GM23338 (cell line): ENCODE results near the gene RNASEH2A. TPM values are rescaled to one million over a fixed set of nuclear protein-coding genes. Genes with fewer than 3 reads are reported as not detected.

Experiments
- ATAC-seq: fragments of 200-7000 bp; cut with Tn5 transposase; 3 replicates; pipeline ENCODE4 v1.9.1; 2020
- DNase-seq: peaks from one replicate; pipeline ENCODE4 v3.0.0-alpha.2; 2015; ENCODE audit warnings: low spot score
- H2AFZ ChIP-seq: fragments of 200-600 bp; sonication (generic); 2 replicates; pipeline ENCODE4 v1.8.0; 2016; ENCODE audit warnings: antibody characterized with exemption, mild to moderate bottlenecking, moderate library complexity
- H3F3A ChIP-seq: fragments of 200-600 bp; sonication (generic); replicated peaks from 2 replicates; pipeline ENCODE4 v1.8.0; 2017; ENCODE audit warnings: antibody characterized with exemption, mixed run types, low read depth
- H3K27ac ChIP-seq: fragments of 200-600 bp; sonication (generic); 2 replicates; pipeline ENCODE4 v1.6.1; 2016; ENCODE audit warnings: low read depth
- H3K27me3 ChIP-seq: fragments of 200-600 bp; sonication (generic); 2 replicates; pipeline ENCODE4 v1.8.0; 2016; ENCODE audit warnings: mild to moderate bottlenecking, mixed run types, moderate library complexity; ENCODE audit not compliant: insufficient read depth
- H3K36me3 ChIP-seq: fragments of 200-600 bp; sonication (generic); 2 replicates; pipeline ENCODE4 v1.8.0; 2016; ENCODE audit warnings: mild to moderate bottlenecking; ENCODE audit not compliant: insufficient read depth
- H3K4me1 ChIP-seq: fragments of 200-600 bp; sonication (generic); 2 replicates; pipeline ENCODE4 v1.8.0; 2016; ENCODE audit warnings: mild to moderate bottlenecking, moderate library complexity; ENCODE audit not compliant: insufficient read depth
- H3K4me2 ChIP-seq: fragments of 200-600 bp; sonication (generic); 2 replicates; pipeline ENCODE4 v1.7.1; 2017; ENCODE audit warnings: mixed run types
- H3K4me3 ChIP-seq: fragments of 200-600 bp; sonication (generic); 2 replicates; pipeline ENCODE4 v1.6.1; 2016; ENCODE audit warnings: mixed run types
- H3K79me2 ChIP-seq: fragments of 200-600 bp; sonication (generic); replicated peaks from 2 replicates; pipeline ENCODE4 v1.8.0; 2017; ENCODE audit warnings: mild to moderate bottlenecking; ENCODE audit not compliant: insufficient read depth
- H3K9me2 ChIP-seq: fragments of 200-600 bp; sonication (generic); 2 replicates; pipeline ENCODE4 v1.8.0; 2017; ENCODE audit not compliant: insufficient read depth
- H4K20me1 ChIP-seq: fragments of 200-600 bp; sonication (generic); replicated peaks from 2 replicates; pipeline ENCODE4 v1.8.0; 2017; ENCODE audit warnings: mild to moderate bottlenecking; ENCODE audit not compliant: insufficient read depth
- H3K27ac Mint-ChIP-seq: 2 replicates; pipeline ENCODE4 v1.8.0; 2020; ENCODE audit warnings: inconsistent platforms, mild to moderate bottlenecking, moderate library complexity, mixed read lengths
- H3K27me3 Mint-ChIP-seq: 3 replicates; pipeline ENCODE4 v1.8.0; 2022; ENCODE audit warnings: low read depth, mild to moderate bottlenecking, moderate library complexity, mixed read lengths, inconsistent platforms; ENCODE audit not compliant: insufficient read depth, poor library complexity
- H3K36me3 Mint-ChIP-seq: 3 replicates; pipeline ENCODE4 v1.8.0; 2021; ENCODE audit warnings: low read depth, mild to moderate bottlenecking, inconsistent platforms, moderate library complexity, mixed read lengths
- H3K4me1 Mint-ChIP-seq: 3 replicates; pipeline ENCODE4 v1.8.0; 2020; ENCODE audit warnings: mild to moderate bottlenecking, inconsistent platforms, mixed read lengths
- H3K4me3 Mint-ChIP-seq: 3 replicates; pipeline ENCODE4 v1.8.0; 2021; ENCODE audit warnings: moderate library complexity, mild to moderate bottlenecking, inconsistent platforms, mixed read lengths
- H3K9me3 Mint-ChIP-seq: 3 replicates; pipeline ENCODE4 v1.8.0; 2020; ENCODE audit warnings: moderate library complexity, mild to moderate bottlenecking, inconsistent platforms, mixed read lengths
- CREB1 ChIP-seq: fragments of 250-450 bp; sonication (Bioruptor Pico); IDR thresholded peaks from 2 replicates; pipeline ENCODE4 v1.5.0; 2020; ENCODE audit warnings: low read depth, mild to moderate bottlenecking, moderate library complexity
- CTCF ChIP-seq, 2 experiments: fragments of 200-600 bp in 1 of 2; sonication (generic) in 1 of 2; conservative IDR thresholded peaks; 2 replicates each; pipeline versions ENCODE4 v1.5.1 to v1.6.1; 2016 to 2017; ENCODE audit warnings: antibody characterized with exemption in 2 of 2, low read depth in 2 of 2, mild to moderate bottlenecking in 2 of 2, moderate library complexity in 1 of 2
- ETS1 ChIP-seq: IDR thresholded peaks from 2 replicates; pipeline ENCODE4 v1.6.1; 2016; ENCODE audit warnings: antibody characterized with exemption
- EZH2 ChIP-seq: fragments of 200-600 bp; sonication (generic); IDR thresholded peaks from one replicate; pipeline ENCODE4 v1.8.0; 2017; ENCODE audit warnings: antibody characterized with exemption, mild to moderate bottlenecking, low read depth; ENCODE audit not compliant: unreplicated experiment
- EZH2phosphoT487 ChIP-seq: fragments of 200-600 bp; sonication (generic); IDR thresholded peaks from one replicate; pipeline ENCODE4 v1.8.1; 2018; ENCODE audit warnings: antibody characterized with exemption; ENCODE audit not compliant: unreplicated experiment
- JUNB ChIP-seq: IDR thresholded peaks from one replicate; pipeline ENCODE4 v1.6.1; 2016; ENCODE audit warnings: antibody characterized with exemption; ENCODE audit not compliant: unreplicated experiment
- NANOG ChIP-seq: IDR thresholded peaks from 2 replicates; pipeline ENCODE4 v1.6.1; 2016; ENCODE audit warnings: antibody characterized with exemption, borderline replicate concordance
- POLR2AphosphoS5 ChIP-seq: IDR thresholded peaks from 2 replicates; pipeline ENCODE4 v1.6.1; 2016; ENCODE audit warnings: antibody characterized with exemption, low read depth
- REST ChIP-seq: IDR thresholded peaks from one replicate; pipeline ENCODE4 v1.6.1; 2018; ENCODE audit warnings: antibody characterized with exemption; ENCODE audit not compliant: unreplicated experiment
- STAT1 ChIP-seq: IDR thresholded peaks from one replicate; pipeline ENCODE4 v1.6.1; 2016; ENCODE audit warnings: antibody characterized with exemption; ENCODE audit not compliant: unreplicated experiment
- polyA plus RNA-seq: library from polyadenylated mRNA; unstranded; fragments of >200 nt; fragmentation: Nextera tagmentation; extraction: Ambion mirVana; gene quantifications from 2 replicates; pipeline ENCODE4 v1.2.1, GENCODE V29; 2016
- total RNA-seq: library from RNA; depleted of rRNA; stranded (reverse); fragments of >200 nt; shearing (Covaris generic); gene quantifications from 2 replicates; pipeline ENCODE4 v1.2.3, GENCODE V29; 2014

Gene RNASEH2A
- total and polyA plus RNA-seq, 2 experiments from 2014 or later, result 39.4 to 68.2 TPM

- TF ChIP-seq CTCF (conservative IDR thresholded peaks at IDR 0.05; ENCODE audit: low read depth in 2 of 2) (peak; percentile 78 to 94), JUNB (no peak), REST (no peak), EZH2 (no peak), STAT1 (no peak), ETS1 (no peak), POLR2AphosphoS5 (no peak; the same call in 1 of the 2 replicates)
Observed at GRCh38 chr19:12757544-12758274, 48.7 kb upstream of the RNASEH2A start (continued).

GRCh38 chr19:12759686-12760085, 46.7 kb upstream of the RNASEH2A start:
- Histone ChIP-seq H3K4me2 (no peak overlapping the region), H3K79me2 (no peaks in the 10 kb centered on the region), H3F3A (peaks cover 9% of the 10 kb centered on the region; the same call in 1 of the 2 replicates), H3K27me3 (no peaks in the 10 kb centered on the region), H3K4me3 (no peak overlapping the region), H2AFZ (no peak overlapping the region), H3K36me3 (0 out of 2 replicates have a peak, but pooled peaks cover 6% of the 10 kb centered on the region), H3K27ac (no peak overlapping the region), H3K4me1 (no peaks in the 10 kb centered on the region; the same call in 1 of the 2 replicates), H4K20me1 (0 out of 2 replicates have a peak, but pooled peaks cover 4% of the 10 kb centered on the region), H3K9me2 (no peaks in the 10 kb centered on the region)
- peaks cover 26% of the 10 kb centered on the region for H3K27me3 Mint-ChIP-seq
- H3K4me3 Mint-ChIP-seq, result no peak overlapping the region
- peaks cover 6% of the 10 kb centered on the region; the same call in 2 of the 3 replicates for H3K4me1 Mint-ChIP-seq
- peaks cover 3% of the 10 kb centered on the region; the same call in 2 of the 3 replicates for H3K9me3 Mint-ChIP-seq
- ATAC-seq, result no peak
- no peak overlapping the region for H3K27ac Mint-ChIP-seq
- DNase-seq, result no peak
- H3K36me3 Mint-ChIP-seq, result peaks cover 36% of the 10 kb centered on the region
- TF ChIP-seq CREB1 (CRISPR knock-in tag), result no peak
- no peak for TF ChIP-seq JUNB
- TF ChIP-seq POLR2AphosphoS5, result no peak
- no peak for TF ChIP-seq REST
- no peak for TF ChIP-seq NANOG
- TF ChIP-seq EZH2, result no peak
- no peak for TF ChIP-seq CTCF (conservative IDR thresholded peaks at IDR 0.05; ENCODE audit: low read depth in 2 of 2)
- TF ChIP-seq ETS1, result no peak
- no peak for TF ChIP-seq STAT1
- TF ChIP-seq EZH2phosphoT487, result no peak
